A172 (cell line): Measurements from ENCODE around the gene TUBGCP6. TPM values are rescaled to one million over a fixed set of nuclear protein-coding genes. Genes with fewer than 3 reads are reported as not detected.
"Not testable (repeated sequence)": the region's sequence is repeated elsewhere in the genome, so short reads cannot be mapped to it uniquely, and the experiment has no call there.

Experiments
- DNase-seq: peaks from one replicate; pipeline ENCODE4 v3.0.0-alpha.2; 2015; ENCODE audit warnings: low spot score
- total RNA-seq: library from RNA; depleted of rRNA; stranded (reverse); fragments of >200 nt; shearing (Covaris generic); gene quantifications from 2 replicates; pipeline ENCODE4 v1.2.3, GENCODE V29; 2014

The TUBGCP6 gene
- total RNA-seq, 1 experiment from 2014 or later: 10.6 TPM

DNA sequence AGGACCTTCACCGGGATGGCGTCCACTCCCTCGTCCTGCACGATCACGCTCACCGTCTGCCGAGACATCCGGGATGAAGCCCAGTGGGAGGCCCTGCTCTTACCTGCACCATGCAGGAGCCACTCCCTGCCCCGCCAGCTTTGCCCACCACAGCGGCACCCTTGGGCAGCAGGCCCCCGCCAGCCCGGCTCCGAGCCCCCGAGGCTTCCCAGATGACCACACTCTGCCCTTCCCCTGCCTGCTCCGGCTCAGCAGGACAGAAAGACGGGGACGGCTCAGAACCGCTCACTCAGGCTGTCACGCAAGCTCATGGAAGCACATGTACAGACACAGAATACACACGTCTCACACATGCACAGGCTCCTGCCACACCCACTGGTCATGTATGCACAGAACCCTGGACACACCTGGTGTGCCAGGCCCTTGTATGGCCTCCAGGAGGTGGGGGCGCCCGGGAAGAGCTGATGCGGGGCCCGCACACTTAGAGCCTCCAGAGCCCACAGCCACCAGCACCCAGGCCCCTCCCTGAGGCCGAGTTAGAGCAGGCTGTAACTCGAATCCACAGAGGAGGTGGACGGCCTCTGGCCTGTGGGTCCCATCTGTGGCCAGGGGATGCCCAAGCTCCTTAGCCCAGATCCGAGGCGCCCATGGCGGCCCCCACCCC is 34.3 kb upstream of the TUBGCP6 start:
- DNase-seq: no peak

DNA sequence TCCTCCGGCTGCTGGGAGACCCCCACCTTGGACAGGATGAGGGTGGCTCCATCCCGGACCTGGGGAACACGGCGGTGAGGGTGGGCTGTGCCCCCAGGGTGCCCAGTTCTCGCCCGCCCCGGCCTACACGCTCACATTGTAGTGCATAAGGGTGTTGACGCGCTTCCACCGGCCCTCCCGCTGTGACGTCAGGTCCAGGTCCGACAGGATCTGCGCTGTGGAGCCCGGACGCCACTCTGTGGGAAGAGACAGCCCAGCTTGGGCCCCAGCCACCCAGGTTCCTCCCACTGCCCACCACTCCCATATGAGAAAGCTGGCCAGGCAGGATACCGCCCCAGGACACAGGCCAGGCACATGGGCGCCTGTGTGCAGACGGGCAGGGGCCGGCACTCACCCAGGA is 33.6 kb upstream of the TUBGCP6 start:
- no peak for DNase-seq

DNA sequence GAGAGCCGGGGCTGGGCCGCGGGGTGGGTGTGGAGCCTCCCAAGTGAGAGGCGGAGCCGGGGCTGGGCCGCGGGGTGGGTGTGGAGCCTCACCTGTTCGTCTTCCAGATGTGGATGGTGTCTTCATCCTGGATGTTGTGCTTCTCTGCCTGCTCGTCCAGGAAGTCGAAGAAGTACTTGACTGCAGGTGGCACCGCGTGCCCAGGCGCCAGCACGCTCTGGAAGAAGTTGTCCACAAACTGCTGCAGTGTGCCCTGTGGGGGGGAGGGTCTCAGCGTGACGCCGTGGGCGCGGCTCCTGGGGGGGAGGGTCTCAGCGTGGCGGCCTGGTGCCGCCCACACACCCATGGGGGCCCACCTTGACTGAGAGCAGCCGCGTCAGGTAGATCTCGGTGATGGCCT is 32.9 kb upstream of the TUBGCP6 start:
- no peak for DNase-seq

DNA sequence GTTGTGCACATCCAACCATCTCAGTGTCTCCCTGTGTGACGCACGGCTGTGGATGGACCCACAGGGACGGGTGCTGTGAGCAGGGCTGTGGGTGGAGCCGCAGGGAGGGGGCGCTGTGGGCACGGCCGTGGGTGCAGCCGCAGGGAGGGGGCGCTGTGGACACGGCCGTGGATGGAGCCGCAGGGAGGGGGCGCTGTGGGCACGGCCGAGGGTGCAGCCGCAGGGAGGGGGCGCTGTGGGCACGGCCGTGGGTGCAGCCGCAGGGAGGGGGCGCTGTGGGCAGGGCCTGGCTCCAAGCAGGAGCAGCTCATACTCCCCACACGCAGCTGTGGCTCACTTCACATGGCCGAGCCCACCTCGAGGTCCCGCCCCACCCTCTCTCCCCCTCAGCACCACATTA is 31.3 kb upstream of the TUBGCP6 start:
- DNase-seq: no peak

DNA sequence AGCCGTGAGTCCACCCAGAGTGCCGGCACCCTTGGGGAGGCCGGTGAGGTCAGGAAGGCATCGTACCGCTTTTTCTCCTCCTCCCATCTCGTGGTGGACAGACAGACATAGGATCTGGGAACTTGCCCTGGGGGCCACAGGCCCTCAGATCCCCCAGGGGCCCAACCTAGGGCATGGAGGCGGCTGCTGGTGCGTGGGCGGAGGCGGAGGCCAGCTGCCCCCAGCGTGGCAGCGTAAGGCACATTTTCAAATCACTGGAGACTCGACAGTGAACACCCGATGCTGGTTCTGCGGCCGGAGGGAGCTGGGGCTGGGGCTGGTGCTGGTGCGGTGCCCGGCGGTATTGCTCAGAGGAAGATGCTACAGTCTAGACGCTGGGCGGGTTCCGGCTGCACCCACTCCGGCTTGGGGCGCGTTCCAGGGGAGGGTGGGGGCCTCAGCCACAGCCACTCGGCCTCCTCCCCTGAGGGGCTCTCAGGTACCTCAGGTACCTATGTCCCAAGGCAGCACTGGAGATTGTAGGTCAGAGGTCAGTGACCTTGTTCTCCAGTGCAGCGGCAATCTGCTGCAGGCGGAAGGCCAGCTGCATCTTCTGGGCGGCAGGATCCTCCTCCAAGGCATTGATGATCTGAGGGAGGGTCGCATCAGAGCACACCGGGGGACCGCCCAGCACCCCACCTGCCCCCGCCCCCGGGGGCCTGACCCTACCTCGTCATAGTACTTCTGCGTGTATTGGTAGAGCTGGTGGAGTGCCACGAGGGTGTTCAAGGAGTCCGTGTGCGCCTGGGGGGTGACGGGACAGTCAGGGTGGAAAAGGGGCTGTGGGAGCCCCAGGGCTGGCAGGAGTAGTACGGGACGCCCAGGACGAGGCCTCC is 30.6 kb upstream of the TUBGCP6 start:
- no peak for DNase-seq

DNA sequence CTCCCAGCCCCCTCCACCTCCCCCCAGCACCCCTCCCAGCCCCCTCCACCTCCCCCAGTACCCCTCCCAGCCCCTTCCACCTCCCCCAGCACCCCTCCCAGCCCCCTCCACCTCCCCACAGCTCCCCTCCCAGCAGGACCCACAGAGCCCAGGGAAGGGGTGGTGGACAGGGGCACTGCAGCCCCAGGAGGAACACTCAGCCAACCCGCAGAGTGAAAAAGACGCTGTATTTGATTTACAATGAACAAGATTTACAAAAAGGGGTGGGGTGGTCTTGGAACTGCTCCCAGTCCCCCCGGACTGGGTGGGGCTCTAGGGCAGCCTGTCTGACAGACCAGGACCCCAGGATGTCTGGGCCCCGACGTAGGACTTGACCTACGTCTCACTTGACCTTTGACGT is 29.9 kb upstream of the TUBGCP6 start:
- DNase-seq: no peak

DNA sequence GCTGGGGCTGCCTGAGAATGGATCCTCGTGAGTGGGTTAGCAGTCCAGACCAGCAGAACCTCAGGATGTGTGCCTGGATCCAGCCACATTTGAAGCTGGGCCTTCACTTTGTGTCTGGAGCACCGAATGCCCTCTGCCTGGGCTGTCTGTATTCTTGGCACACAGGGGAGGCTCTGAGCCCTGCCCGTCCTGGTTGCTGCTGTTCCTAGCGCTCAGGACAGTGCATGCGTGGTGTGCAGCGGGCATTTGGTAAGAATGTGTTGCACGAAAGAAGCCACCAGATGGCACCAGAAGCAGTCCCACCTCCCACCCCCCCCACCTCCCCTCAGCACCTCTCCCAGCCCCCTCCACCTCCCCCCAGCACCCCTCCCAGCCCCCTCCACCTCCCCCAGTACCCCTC is 29.5 kb upstream of the TUBGCP6 start:
- no peak for DNase-seq

DNA sequence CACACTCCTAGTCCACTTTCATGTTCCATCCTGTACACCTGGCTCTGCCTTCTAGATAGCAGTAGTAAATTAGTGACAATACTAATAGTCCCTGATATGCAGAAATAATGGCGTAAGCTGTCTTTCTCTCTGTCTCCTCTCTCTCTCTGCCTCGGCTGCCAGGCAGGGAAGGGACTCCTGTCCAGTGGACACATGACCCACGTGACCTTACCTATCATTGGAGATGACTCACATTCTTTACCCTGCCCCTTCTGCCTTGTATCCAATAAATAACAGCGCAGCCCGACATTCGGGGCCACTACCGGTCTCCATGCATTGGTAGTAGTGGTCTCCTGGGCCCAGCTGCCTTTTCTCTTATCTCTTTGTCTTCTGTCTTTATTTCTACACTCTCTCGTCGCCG is 29.0 kb upstream of the TUBGCP6 start:
- not testable (repeated sequence) for DNase-seq

DNA sequence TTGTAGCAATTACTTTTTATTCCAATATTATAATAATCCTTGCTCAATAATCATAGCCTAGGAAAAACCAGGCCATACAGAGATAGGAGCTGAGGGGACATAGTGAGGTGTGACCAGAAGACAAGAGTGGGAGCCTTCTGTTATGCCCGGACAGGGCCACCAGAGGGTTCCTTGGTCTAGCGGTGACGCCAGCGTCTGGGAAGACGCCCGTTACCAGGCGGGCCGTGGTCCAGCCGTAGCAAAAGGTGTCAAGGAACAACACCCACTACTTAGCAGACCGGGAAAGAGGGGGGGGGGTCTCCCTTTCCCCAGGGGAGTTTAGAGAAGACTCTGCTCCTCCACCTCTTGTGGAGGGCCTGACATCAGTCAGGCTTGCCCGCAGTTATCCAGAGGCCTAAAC is 28.5 kb upstream of the TUBGCP6 start:
- DNase-seq: not testable (repeated sequence)

DNA sequence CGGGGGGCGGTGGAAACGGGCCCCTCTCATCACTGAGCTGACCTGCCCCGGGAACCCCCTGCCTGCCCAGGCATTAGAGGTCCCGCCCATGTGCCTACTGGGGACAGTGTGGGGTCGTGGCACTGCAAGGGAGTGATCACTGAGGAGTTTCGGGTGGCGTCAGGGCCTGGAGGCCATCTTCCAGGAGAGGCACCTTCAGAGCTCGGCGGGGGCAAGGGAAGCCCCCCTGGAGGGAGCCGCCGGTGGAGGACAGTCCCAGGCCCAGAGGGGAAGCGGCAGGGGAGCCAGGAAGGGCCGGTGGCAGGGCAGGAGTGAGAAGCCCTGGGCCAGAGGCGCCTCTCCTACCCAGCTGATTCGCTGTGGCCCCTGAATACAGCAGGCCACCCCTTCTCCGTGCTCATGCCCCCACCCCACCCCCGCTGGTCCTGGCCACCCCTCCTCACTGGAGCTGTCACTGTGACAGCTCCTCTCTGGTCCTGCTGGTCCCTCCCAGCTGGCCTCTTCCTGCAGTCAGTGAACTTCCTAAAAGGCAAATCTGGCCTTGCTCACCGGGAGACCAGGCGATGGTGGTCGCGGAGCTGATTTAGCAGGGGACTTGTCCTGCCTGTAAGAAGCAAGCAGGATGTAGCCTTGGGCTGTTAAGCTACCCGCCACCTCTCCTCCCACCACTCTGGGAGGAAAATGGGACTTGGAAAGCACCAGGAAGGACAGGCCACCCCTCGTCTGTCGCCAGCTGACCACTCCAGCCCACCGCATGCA is 27.4 kb upstream of the TUBGCP6 start:
- DNase-seq: no peak

DNA sequence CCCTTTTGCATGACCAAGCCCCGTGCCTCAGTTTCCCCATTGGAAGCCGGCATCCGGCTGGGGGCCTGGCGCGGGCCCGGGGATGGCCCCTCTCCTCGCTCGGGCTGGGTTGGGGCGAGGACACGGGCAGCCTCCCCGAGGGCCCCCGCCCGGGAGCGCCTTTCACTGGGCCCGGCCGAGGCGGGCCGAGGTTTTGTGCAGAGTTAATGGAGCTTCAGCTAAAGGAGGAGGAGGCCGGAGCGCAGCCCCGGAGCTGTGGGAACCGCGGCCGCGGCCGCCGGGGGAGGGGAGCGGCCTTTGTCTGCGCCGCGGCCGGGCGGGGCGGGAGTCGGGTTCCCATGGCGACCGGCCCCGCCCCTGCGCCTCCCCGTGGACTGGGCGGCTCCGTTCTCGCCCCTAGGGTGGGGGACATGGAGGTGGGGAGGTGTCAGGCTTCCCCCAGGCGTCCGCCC is 26.7 kb upstream of the TUBGCP6 start:
- no peak for DNase-seq

DNA sequence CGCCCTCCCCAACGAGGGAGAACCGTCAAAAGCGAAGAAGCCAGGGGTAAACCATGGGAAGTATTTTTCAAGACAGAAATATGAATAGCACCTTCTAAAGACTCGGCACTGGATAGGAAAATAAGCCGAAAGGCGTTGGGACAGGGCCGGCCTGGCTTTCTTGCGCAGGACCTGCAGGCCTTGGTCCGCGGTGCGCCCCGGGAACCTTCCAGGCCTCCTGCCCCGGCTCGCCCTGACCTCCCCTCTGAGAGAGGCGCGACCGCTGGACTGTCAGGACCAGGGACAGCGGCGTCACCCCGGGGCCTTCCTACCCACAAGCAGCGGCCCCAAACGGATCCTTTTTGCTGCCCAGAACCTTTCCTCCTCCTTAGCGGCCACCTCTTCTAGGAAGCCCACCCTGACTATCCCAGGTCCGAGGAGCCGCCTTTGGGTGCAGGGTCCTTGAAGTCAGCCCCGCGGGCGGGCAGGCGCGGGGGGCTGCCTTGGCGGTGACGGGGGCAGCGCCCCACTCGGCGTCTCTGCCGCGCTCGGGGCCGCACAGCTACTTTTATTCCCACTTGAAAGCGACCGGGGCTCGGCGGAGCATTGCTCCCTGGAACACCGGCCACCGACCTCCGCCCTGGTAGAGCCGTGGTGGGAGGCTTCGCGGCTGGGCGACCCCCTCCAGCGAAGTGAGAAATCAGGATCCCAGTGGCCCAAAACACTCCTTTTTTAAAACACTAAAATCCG is 26.0 kb upstream of the TUBGCP6 start:
- DNase-seq: no peak

DNA sequence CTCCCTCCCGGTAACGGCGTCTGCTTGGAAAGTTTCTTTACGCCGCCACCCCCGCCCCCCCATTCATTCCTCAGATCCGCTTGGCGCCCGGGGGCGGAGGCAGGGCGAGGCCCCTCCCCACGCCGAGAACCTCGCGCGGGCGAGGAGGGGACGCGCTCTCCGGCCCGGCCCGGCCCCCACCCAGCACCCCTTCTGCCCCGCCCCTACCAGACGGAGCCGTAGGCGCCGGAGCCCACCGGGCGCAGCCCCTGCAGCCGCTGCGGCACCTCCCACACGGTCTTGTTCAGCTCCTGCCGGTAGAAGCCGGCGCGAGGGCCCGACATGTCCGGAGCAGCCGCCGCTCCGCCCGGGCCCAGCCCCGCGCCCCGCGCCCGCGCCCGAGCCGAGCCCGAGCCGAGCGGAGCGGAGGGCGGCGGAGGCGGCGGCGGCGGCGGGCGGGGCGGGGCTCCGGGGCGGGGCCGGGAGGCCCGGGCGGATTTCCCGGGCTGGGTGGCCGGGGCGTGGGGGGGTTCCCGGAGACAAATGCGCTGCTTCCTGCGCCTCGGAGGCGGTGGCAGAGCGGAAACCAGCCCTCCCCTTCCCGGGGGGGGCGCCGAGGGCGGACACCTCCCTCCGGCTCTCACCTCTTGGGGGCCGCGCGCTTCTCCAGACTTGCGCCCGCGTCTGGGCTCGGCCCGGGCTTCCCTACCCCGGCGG is 25.3 kb upstream of the TUBGCP6 start, which contains the start of gene MAPK11:
MAPK11 (minus strand) TSS at position 411 of the 696 bp plus-strand sequence; CDS start at position 323, 88 bp downstream.
- no peak for DNase-seq

DNA sequence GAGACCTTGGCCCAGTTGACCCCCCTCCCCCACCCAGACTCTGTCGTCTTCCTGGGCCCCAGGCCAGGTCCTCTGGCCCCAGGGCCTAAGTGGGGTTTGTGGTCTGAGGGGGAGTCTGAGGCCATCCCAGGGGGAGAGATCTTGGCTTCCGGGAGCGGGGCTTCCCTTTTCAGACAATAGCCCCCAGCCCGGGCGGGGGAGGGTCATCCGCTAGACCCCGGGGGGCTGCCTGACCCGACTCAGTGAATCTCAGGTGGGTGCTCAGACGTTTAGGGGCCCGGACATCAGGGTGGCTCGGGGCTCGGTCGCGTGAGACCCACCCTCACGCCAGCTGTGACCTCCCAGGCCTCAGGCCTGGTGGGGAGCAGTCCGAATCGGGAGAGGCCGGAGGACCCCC is 24.7 kb upstream of the TUBGCP6 start:
- DNase-seq: no peak

DNA sequence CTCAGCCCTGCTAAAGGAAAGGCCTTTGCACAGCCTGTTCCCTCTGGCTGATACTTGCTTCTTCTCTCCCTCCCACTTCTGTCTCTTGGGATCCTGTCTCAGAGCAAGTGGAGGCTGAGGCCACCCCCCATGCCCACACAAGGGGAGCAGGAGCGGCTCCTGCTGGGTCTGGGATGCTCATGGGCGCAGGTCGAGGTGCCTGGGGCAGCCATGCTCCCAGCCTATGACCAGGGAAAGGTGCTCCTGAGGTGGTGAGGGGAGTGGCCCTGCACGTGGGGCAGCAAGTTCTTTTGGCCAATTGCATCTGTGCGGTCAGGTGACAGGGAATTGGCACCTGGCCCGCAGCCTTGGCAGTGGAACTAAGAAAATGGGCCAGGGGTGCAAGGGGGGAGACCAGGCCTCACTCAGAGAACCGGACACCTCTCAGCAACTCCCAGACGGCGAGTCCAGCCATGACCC is 23.9 kb upstream of the TUBGCP6 start:
- DNase-seq: no peak

DNA sequence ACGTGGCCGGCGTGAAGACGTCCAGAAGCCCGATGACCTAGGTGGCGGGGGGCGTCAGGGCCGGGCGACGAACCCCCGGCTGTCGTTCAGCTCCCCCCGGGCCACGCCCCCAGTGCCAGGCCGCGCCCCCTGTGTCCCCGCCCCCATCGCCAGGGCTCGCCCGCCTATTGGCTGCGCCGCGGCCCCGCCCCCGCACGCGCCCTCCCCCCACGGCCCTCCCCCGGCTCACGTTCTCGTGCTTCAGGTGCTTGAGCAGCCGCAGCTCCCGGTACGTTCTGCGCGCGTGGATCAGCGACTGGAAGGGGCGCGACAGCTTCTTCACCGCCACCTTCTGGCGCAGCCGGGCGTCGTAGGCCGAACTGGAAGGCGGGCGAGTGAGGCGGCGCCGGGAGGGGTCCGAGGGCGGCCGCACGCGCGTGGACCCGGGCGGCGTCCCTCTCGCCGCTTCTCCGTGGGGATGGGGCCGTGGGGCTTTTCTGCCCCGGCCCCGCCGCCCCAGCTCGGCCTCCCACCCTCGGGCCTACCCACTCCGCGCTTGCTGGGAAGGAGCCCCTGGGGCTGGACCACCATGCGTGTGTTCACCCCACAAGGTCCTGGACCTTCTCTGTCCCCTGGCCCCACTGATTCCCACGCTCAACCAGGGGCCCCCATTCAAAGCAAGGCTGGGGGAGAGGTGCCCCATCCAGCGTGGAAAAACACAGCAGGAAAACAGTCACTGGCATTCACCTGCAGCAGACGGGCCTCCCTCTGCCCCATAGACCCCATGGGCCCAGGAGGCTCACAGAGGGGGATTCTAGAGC is 23.0 kb upstream of the TUBGCP6 start:
- no peak for DNase-seq

DNA sequence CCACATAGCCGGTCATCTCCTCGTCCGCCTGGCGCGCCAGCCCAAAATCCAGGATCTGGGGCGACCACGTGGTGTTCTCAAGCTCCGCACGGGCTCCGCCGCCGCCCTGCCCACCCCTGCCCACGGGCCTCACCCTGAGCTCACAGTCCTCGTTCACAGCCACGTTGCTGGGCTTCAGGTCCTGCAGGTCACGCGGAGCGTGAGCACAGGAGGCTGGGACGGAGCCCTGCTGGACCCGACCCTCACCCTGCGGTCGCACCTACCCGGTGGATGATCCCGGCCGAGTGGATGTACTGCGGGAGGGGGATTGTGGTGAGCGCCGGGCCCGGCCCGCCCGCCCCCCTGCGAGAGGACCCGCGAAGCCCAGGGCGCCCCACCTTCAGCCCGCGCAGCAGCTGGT is 22.2 kb upstream of the TUBGCP6 start:
- no peak for DNase-seq

DNA sequence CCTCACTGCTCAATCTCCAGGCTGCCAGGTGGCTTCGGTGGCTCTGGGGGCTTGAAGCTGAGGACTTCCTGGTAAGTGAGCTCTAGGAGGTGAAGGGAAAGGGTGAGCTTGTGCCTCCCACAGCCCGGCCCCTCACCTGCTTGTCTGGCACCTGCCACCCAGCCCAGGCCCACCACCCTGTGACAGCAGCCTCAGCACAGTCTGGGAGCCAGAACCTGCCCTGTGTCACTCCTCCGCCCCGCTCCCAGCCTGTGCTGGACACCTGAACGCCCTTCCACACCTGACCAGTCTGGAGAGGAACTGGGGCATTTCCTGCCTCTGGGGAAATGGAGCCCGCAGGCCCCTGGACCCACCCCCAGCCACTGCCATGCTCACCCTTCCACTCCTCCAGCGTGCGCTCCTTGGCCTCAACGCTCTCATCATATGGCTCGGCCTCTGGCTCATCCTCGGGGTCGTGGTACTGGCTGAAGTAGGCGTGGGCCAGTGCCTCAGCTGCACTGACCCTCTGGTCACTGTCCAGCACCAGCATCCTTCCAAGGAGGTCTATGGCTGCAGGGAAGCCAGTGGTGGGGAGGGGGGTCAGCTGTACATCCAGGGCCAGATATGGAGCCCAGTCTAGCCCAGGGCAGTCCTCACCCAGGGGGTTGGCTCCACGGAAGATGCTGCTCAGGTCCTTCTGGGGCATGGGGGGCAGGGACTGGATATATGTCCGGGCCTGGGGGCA is 20.3 kb upstream of the TUBGCP6 start:
- no peak for DNase-seq

DNA sequence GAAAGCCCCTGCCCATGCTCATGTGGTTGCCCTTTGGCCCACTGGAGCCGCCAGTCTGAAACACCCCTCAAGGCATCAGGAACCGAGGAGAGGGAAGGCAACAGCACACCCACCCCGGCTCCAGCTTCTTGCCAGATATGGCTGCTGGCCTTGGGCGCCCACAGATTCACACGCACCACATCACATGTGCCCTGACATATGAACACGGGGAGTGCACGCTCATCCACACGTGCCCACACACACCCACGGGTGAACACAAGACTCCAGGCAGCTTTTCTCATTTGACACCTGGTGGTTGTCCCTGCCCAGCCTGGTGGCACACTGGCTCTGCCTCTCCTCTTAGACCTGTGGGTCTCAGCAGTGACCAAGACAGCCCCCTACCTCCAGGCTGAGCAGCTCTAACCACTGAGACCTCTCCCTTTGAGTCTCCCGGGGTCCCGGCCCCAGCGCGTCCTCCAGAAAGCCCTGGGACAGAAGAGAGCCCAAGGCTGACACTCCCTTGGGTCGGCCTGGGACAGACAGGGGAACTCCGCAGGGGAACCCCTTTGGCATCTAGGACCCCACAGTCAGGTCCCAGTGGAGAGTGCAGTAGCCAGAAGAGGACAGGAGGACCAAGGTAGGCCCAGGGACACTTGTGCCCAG is 19.4 kb upstream of the TUBGCP6 start:
- no peak for DNase-seq
